Bronchial epithelial cell (primary cell): Measurements from ENCODE around the gene SAGE1. TPM values are rescaled to one million over a fixed set of nuclear protein-coding genes. Genes with fewer than 3 reads are reported as not detected.

ENCODE experiments used
- DNase-seq: peaks from one replicate; pipeline ENCODE4 v3.0.0-alpha.2; 2010; ENCODE audit warnings: low read depth
- FAIRE-seq: peaks from 2 replicates; lab custom pipeline; 2011; peaks lifted over from hg19 to GRCh38; lab: Jason Lieb, UNC
- H3K27me3 ChIP-seq: 2 replicates; pipeline ENCODE4 v1.5.1; 2011; ENCODE audit warnings: low read length; ENCODE audit not compliant: control insufficient read depth, insufficient read depth
- H3K36me3 ChIP-seq: 2 replicates; pipeline ENCODE4 v1.5.1; 2011; ENCODE audit warnings: low read length; ENCODE audit not compliant: control insufficient read depth, insufficient read depth
- H3K4me3 ChIP-seq: 2 replicates; pipeline ENCODE4 v1.5.1; 2011; ENCODE audit warnings: mild to moderate bottlenecking, low read depth, low read length, control low read depth
- total RNA-seq: library from RNA; depleted of rRNA; stranded (reverse); fragments of >200 nt; gene quantifications from 2 replicates; pipeline ENCODE4 v1.2.1, GENCODE V29; 2014
- TF ChIP-seq, protein P1 (sequence below): IDR thresholded peaks from 2 replicates; pipeline ENCODE4 v1.5.1; 2011; ENCODE audit warnings: mild to moderate bottlenecking, moderate library complexity, low read length, control low read depth, inconsistent platforms; ENCODE audit not compliant: insufficient read depth, severe bottlenecking

Gene SAGE1
- total RNA-seq, 1 donor from 2014 or later, result not detected

- H3K27me3 ChIP-seq, result no peaks in the 10 kb centered on the region
- H3K4me3 ChIP-seq, result no peak overlapping the region
- TF ChIP-seq, protein P1, sequence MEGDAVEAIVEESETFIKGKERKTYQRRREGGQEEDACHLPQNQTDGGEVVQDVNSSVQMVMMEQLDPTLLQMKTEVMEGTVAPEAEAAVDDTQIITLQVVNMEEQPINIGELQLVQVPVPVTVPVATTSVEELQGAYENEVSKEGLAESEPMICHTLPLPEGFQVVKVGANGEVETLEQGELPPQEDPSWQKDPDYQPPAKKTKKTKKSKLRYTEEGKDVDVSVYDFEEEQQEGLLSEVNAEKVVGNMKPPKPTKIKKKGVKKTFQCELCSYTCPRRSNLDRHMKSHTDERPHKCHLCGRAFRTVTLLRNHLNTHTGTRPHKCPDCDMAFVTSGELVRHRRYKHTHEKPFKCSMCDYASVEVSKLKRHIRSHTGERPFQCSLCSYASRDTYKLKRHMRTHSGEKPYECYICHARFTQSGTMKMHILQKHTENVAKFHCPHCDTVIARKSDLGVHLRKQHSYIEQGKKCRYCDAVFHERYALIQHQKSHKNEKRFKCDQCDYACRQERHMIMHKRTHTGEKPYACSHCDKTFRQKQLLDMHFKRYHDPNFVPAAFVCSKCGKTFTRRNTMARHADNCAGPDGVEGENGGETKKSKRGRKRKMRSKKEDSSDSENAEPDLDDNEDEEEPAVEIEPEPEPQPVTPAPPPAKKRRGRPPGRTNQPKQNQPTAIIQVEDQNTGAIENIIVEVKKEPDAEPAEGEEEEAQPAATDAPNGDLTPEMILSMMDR, result no peak
- FAIRE-seq (no peak), DNase-seq (no peak)
- H3K36me3 ChIP-seq, result no peaks in the 10 kb centered on the region
Measured at GRCh38 chrX:135944486-135944885, 51.0 kb downstream of the SAGE1 start.

- FAIRE-seq, result no peak
Measured at GRCh38 chrX:135951291-135951690, 57.8 kb downstream of the SAGE1 start.

More at GRCh38 chrX:135951291-135951690, 57.8 kb downstream of the SAGE1 start:
- no peak for DNase-seq
- TF ChIP-seq, protein P1, result no peak
- H3K27me3 ChIP-seq, result no peaks in the 10 kb centered on the region
- H3K4me3 ChIP-seq, result no peak overlapping the region
- H3K36me3 ChIP-seq, result no peaks in the 10 kb centered on the region

Other genes starting within 250 kb of the SAGE1 start
- gene CT45A1, start 180.1 kb upstream of the SAGE1 start, total RNA-seq, result not detected in 2 replicates
- not detected in 2 replicates for gene CT45A3, start 125.5 kb upstream of the SAGE1 start, total RNA-seq
- gene CT45A5, start 108.2 kb upstream of the SAGE1 start, total RNA-seq, result not detected in 2 replicates
- not detected in 2 replicates for gene CT45A6, start 90.9 kb upstream of the SAGE1 start, total RNA-seq
- not detected in 2 replicates for gene CT45A2, start 73.7 kb upstream of the SAGE1 start, total RNA-seq
- not detected in 2 replicates for gene CT45A7, start 56.4 kb upstream of the SAGE1 start, total RNA-seq
- gene CT45A8, start 39.2 kb upstream of the SAGE1 start, total RNA-seq, result not detected in 2 replicates
- gene CT45A9, start 21.9 kb upstream of the SAGE1 start, total RNA-seq, result not detected in 2 replicates
- not detected in 2 replicates for gene CT45A10, start 272 bp upstream of the SAGE1 start, total RNA-seq
- 7.9 and 9.0 TPM in 2 replicates for gene MMGT1, start 80.3 kb downstream of the SAGE1 start, total RNA-seq
- 22.3 and 24.2 TPM in 2 replicates for gene SLC9A6, start 91.7 kb downstream of the SAGE1 start, total RNA-seq